GM19043 (cell line): ENCODE data around the gene PAX5.
A peak's percentile ranks its signal among the peaks of the same experiment; 100 is the strongest.
"Not testable (repeated sequence)": the region's sequence is repeated elsewhere in the genome, so short reads cannot be mapped to it uniquely, and the experiment has no call there.

Experiments
- ATAC-seq: cut with Tn5 transposase; IDR thresholded peaks from one replicate; pipeline ENCODE4 v1.9.1; 2021; ENCODE audit warnings: low read depth; ENCODE audit not compliant: unreplicated experiment

PAX5 gene

GRCh38 chr9:37033682-37034304 lies at the start of gene PAX5:
Gene PAX5, minus strand, starts transcription at chr9:37034268. Its CDS starts 237 bp downstream, at chr9:37034031.
- no peak for ATAC-seq

GRCh38 chr9:37083654-37084053 lies 49.6 kb upstream of the PAX5 start:
- ATAC-seq, result no peak

- ATAC-seq, result no peak
Observed at GRCh38 chr9:37082214-37082765, 48.2 kb upstream of the PAX5 start.

GRCh38 chr9:37081507-37081906 lies 47.4 kb upstream of the PAX5 start:
- ATAC-seq, result not testable (repeated sequence)

GRCh38 chr9:37080165-37080628 lies 46.1 kb upstream of the PAX5 start:
- ATAC-seq, result peak; percentile 20

- ATAC-seq, result peak; percentile 83
Observed at GRCh38 chr9:37079370-37080164, 45.5 kb upstream of the PAX5 start.

- ATAC-seq, result peak; percentile 44
Observed at GRCh38 chr9:37074790-37075189, 40.7 kb upstream of the PAX5 start.

- peak; percentile 75 for ATAC-seq
Observed at GRCh38 chr9:37066139-37066725, 32.2 kb upstream of the PAX5 start.

GRCh38 chr9:37062336-37062735 lies 28.3 kb upstream of the PAX5 start:
- ATAC-seq, result no peak

GRCh38 chr9:37061768-37062167 lies 27.7 kb upstream of the PAX5 start:
- ATAC-seq, result no peak

- no peak for ATAC-seq
Observed at GRCh38 chr9:37060833-37061232, 26.8 kb upstream of the PAX5 start.

- ATAC-seq, result no peak
Observed at GRCh38 chr9:37056046-37056920, 22.2 kb upstream of the PAX5 start.

GRCh38 chr9:37054363-37054720 lies 20.3 kb upstream of the PAX5 start:
- ATAC-seq, result not testable (repeated sequence)

GRCh38 chr9:37053684-37054362 lies 19.8 kb upstream of the PAX5 start:
- ATAC-seq, result no peak

- ATAC-seq, result no peak
Observed at GRCh38 chr9:37046683-37047082, 12.6 kb upstream of the PAX5 start.

GRCh38 chr9:37042421-37042820 lies 8.4 kb upstream of the PAX5 start:
- no peak for ATAC-seq

GRCh38 chr9:37040508-37041127 lies 6.5 kb upstream of the PAX5 start:
- no peak for ATAC-seq

GRCh38 chr9:37038943-37039464 lies 4.9 kb upstream of the PAX5 start:
- no peak for ATAC-seq

- ATAC-seq, result no peak
Observed at GRCh38 chr9:37038302-37038942, 4.4 kb upstream of the PAX5 start.
